ENCODE measurements around the gene FNIP2. TPM values are rescaled to one million over a fixed set of nuclear protein-coding genes. Genes with fewer than 3 reads are reported as not detected.

The FNIP2 gene
- polyA plus RNA-seq, 1 donor from 2014 or later = 51.7 TPM

DNA sequence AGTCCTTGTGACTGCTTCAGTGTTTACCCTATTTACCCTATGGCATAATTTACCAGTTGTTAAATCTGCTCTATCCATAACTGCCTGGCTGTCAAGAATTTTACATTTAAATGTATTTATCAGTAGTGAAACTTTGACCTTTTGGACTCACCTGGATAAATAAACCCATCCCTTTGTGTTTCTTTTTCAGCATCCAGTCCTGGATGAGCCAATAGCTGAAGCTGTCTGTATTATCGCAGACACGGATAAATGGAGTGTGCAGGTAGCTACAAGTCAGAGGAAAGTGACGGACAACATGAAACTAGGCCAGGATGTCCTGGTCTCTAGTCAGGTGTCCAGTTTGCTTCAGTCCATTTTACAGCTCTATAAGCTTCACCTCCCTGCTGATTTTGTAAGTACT, 122.4 kb downstream of the FNIP2 start:
- H3K9me3 ChIP-seq (ENCODE audit: low read length) = no peaks in the 10 kb centered on the region
- TF ChIP-seq REST (IDR thresholded peaks at IDR 0.05; ENCODE audit: borderline replicate concordance) = no peak
- no peak for TF ChIP-seq TAF1 (IDR thresholded peaks at IDR 0.05; ENCODE audit: low read depth)
- TF ChIP-seq MXI1 (conservative IDR thresholded peaks at IDR 0.05; ENCODE audit: poor library complexity, severe bottlenecking) = no peak
- TF ChIP-seq RAD21 (conservative IDR thresholded peaks at IDR 0.05) = no peak
- no peaks in the 10 kb centered on the region for H4K20me1 ChIP-seq (ENCODE audit: insufficient read depth)
- H3F3A ChIP-seq (ENCODE audit: insufficient read depth, low read length, poor library complexity, severe bottlenecking) = no peaks in the 10 kb centered on the region
- no peaks in the 10 kb centered on the region for H3K9me2 ChIP-seq (ENCODE audit: insufficient read depth, low read length)
- H3K9ac ChIP-seq (ENCODE audit: low read length) = no peak overlapping the region
- H3K4me3 ChIP-seq (ENCODE audit: low read length) = no peak overlapping the region
- H3K27ac ChIP-seq (ENCODE audit: low read length) = no peak overlapping the region
- peaks cover 8% of the 10 kb centered on the region for H3K36me3 ChIP-seq (ENCODE audit: insufficient read depth, low read length)
- H3K4me2 ChIP-seq (ENCODE audit: low read length) = no peak overlapping the region
- no peaks in the 10 kb centered on the region for H3K27me3 ChIP-seq (ENCODE audit: insufficient read depth, low read depth, low read length)
- no peak overlapping the region for H2AFZ ChIP-seq (ENCODE audit: low read depth, low read length)
- H3K79me2 ChIP-seq (replicated peaks; ENCODE audit: insufficient read depth, low read length) = no peaks in the 10 kb centered on the region

GRCh38 chr4:158894826-158895225, 126.0 kb downstream of the FNIP2 start:
- Histone ChIP-seq H3K9ac (ENCODE audit: low read length) (no peak overlapping the region), H3K79me2 (replicated peaks; ENCODE audit: insufficient read depth, low read length) (no peaks in the 10 kb centered on the region), H3K4me3 (ENCODE audit: low read length) (no peak overlapping the region), H4K20me1 (ENCODE audit: insufficient read depth) (no peaks in the 10 kb centered on the region), H3K27ac (ENCODE audit: low read length) (no peak overlapping the region), H3K9me2 (ENCODE audit: insufficient read depth, low read length) (no peaks in the 10 kb centered on the region), H3K9me3 (ENCODE audit: low read length) (no peaks in the 10 kb centered on the region), H3K27me3 (ENCODE audit: insufficient read depth, low read depth, low read length) (no peaks in the 10 kb centered on the region), H3F3A (ENCODE audit: insufficient read depth, low read length, poor library complexity, severe bottlenecking) (no peaks in the 10 kb centered on the region), H3K36me3 (ENCODE audit: insufficient read depth, low read length) (peaks cover 8% of the 10 kb centered on the region), H2AFZ (ENCODE audit: low read depth, low read length) (no peak overlapping the region), H3K4me2 (ENCODE audit: low read length) (no peak overlapping the region)
- TF ChIP-seq TAF1 (IDR thresholded peaks at IDR 0.05; ENCODE audit: low read depth) (no peak), EZH2 (IDR thresholded peaks at IDR 0.05; ENCODE audit: borderline replicate concordance, insufficient read depth, low read length, poor library complexity, severe bottlenecking) (no peak), EP300 (conservative IDR thresholded peaks at IDR 0.05; ENCODE audit: poor library complexity, severe bottlenecking) (no peak), REST (IDR thresholded peaks at IDR 0.05; ENCODE audit: borderline replicate concordance) (no peak), MXI1 (conservative IDR thresholded peaks at IDR 0.05; ENCODE audit: poor library complexity, severe bottlenecking) (no peak), CTCF (IDR thresholded peaks at IDR 0.05; ENCODE audit: poor library complexity, severe bottlenecking) (no peak), POLR2AphosphoS5 (IDR thresholded peaks at IDR 0.05) (no peak), SMC3 (conservative IDR thresholded peaks at IDR 0.05; ENCODE audit: poor library complexity) (no peak), RAD21 (conservative IDR thresholded peaks at IDR 0.05) (no peak)

All from neural cell (in vitro differentiated cells).